ENCODE measurements around the gene ARMC9. TPM values are rescaled to one million over a fixed set of nuclear protein-coding genes. Genes with fewer than 3 reads are reported as not detected.

ARMC9 gene
- total RNA-seq, 1 donor from 2014 or later = 9.0 TPM

GRCh38 chr2:231334981-231335380, 136.6 kb downstream of the ARMC9 start:
- ChIA-PET CTCF (no interaction called here), POLR2A (no interaction called here)
- Mint-ChIP-seq H3K27ac (no peak overlapping the region), H3K9me3 (no peaks in the 10 kb centered on the region), H3K36me3 (ENCODE audit: low read depth) (no peaks in the 10 kb centered on the region), H3K4me1 (no peaks in the 10 kb centered on the region), H3K4me3 (no peak overlapping the region), H3K27me3 (no peaks in the 10 kb centered on the region)
- ATAC-seq (ENCODE audit: low read depth) (no peak), DNase-seq (no peak)
- no peak for TF ChIP-seq CTCF (IDR thresholded peaks at IDR 0.05)
- intact Hi-C loops (cut with micrococcal nuclease) = no loop called here

GRCh38 chr2:231335591-231335990, 137.2 kb downstream of the ARMC9 start:
- Mint-ChIP-seq H3K9me3 (no peaks in the 10 kb centered on the region), H3K27ac (no peak overlapping the region), H3K4me1 (no peaks in the 10 kb centered on the region), H3K27me3 (no peaks in the 10 kb centered on the region), H3K36me3 (ENCODE audit: low read depth) (no peaks in the 10 kb centered on the region), H3K4me3 (no peak overlapping the region)
- DNase-seq (no peak), ATAC-seq (ENCODE audit: low read depth) (no peak)
- TF ChIP-seq CTCF (IDR thresholded peaks at IDR 0.05) = no peak
- intact Hi-C loops (cut with micrococcal nuclease) = no loop called here
- CTCF ChIA-PET = no interaction called here
- POLR2A ChIA-PET = no interaction called here

GRCh38 chr2:231336236-231336635, 137.8 kb downstream of the ARMC9 start:
- Mint-ChIP-seq H3K27me3 (no peaks in the 10 kb centered on the region), H3K4me1 (no peaks in the 10 kb centered on the region), H3K9me3 (no peaks in the 10 kb centered on the region), H3K27ac (no peak overlapping the region), H3K36me3 (ENCODE audit: low read depth) (no peaks in the 10 kb centered on the region), H3K4me3 (no peak overlapping the region)
- CTCF ChIA-PET = no interaction called here
- ATAC-seq (ENCODE audit: low read depth) (no peak), DNase-seq (no peak)
- intact Hi-C loops (cut with micrococcal nuclease) = no loop called here
- TF ChIP-seq CTCF (IDR thresholded peaks at IDR 0.05) = no peak
- POLR2A ChIA-PET = no interaction called here

- Mint-ChIP-seq H3K27me3 (no peaks in the 10 kb centered on the region), H3K4me1 (no peaks in the 10 kb centered on the region), H3K36me3 (ENCODE audit: low read depth) (no peaks in the 10 kb centered on the region), H3K4me3 (no peak overlapping the region), H3K27ac (no peak overlapping the region), H3K9me3 (no peaks in the 10 kb centered on the region)
- DNase-seq = no peak
- TF ChIP-seq CTCF (IDR thresholded peaks at IDR 0.05) = no peak
- ATAC-seq (ENCODE audit: low read depth) = no peak
- intact Hi-C loops (cut with micrococcal nuclease) = no loop called here
- POLR2A ChIA-PET = no interaction called here
- CTCF ChIA-PET = no interaction called here
Measured at GRCh38 chr2:231336700-231337099, 138.3 kb downstream of the ARMC9 start.

- no peak for TF ChIP-seq CTCF (IDR thresholded peaks at IDR 0.05)
- H3K36me3 Mint-ChIP-seq (ENCODE audit: low read depth) = no peaks in the 10 kb centered on the region
- no peak overlapping the region for H3K4me3 Mint-ChIP-seq
- DNase-seq = no peak
- H3K27ac Mint-ChIP-seq = no peak overlapping the region
- H3K27me3 Mint-ChIP-seq = no peaks in the 10 kb centered on the region
- intact Hi-C loops (cut with micrococcal nuclease) = no loop called here
- CTCF ChIA-PET = no interaction called here
- ATAC-seq (ENCODE audit: low read depth) = no peak
- POLR2A ChIA-PET = interaction anchor here (0.7 kb wide), 1 partner anchor 56 kb away, joined by 4 read pairs; no protein-coding TSS in a partner anchor
- no peaks in the 10 kb centered on the region for H3K4me1 Mint-ChIP-seq
- no peaks in the 10 kb centered on the region for H3K9me3 Mint-ChIP-seq
Measured at GRCh38 chr2:231337807-231338759, 139.7 kb downstream of the ARMC9 start.
